ENCODE results near the gene G6PD. TPM values are rescaled to one million over a fixed set of nuclear protein-coding genes. Genes with fewer than 3 reads are reported as not detected.
A peak's percentile ranks its signal among the peaks of the same experiment; 100 is the strongest.
"Not testable (repeated sequence)": the region's sequence is repeated elsewhere in the genome, so short reads cannot be mapped to it uniquely, and the experiment has no call there.

Gene G6PD
- total RNA-seq, 1 donor from 2014 or later: 57.9 TPM

DNA sequence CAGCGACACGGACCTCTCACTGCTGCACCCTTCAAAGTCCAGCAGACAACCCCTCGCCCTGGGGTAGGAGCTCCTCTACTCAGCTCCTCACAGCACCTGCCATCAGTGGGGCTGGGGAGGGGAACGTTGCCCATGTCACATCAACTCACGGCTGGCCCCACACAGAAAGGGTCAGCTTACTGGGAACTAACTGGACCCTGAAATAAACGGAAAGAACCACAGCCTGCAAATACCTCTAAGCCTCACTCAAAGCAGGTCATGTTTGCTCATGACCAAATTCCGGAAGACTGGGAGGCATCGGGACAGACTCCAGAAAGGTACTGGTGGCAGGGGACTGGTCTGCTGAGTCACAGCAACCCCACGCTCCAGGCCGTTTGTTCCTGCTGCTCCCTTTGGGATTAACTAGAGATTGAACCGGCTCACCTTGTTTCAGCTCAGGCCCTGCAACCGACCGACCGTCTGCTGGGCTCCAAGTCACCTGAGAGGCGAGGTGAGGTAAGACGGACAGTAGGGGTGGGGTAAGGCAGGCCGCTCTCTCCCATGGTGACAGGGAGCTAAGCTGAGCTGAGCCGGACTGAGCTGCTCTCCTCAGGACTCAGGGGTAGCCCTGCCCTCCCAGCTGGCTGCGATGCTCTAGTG, 5.6 kb downstream of the G6PD start:
- no peak for DNase-seq (ENCODE audit: extremely low spot score, unreplicated experiment)
- Mint-ChIP-seq H3K27me3 (no peaks in the 10 kb centered on the region), H3K4me3 (no peak overlapping the region), H3K4me1 (ENCODE audit: unreplicated experiment) (peaks cover 7% of the 10 kb centered on the region), H3K27ac (peak overlapping the region; percentile 48), H3K36me3 (no peaks in the 10 kb centered on the region), H3K9me3 (no peaks in the 10 kb centered on the region)
- TF ChIP-seq, protein P1, sequence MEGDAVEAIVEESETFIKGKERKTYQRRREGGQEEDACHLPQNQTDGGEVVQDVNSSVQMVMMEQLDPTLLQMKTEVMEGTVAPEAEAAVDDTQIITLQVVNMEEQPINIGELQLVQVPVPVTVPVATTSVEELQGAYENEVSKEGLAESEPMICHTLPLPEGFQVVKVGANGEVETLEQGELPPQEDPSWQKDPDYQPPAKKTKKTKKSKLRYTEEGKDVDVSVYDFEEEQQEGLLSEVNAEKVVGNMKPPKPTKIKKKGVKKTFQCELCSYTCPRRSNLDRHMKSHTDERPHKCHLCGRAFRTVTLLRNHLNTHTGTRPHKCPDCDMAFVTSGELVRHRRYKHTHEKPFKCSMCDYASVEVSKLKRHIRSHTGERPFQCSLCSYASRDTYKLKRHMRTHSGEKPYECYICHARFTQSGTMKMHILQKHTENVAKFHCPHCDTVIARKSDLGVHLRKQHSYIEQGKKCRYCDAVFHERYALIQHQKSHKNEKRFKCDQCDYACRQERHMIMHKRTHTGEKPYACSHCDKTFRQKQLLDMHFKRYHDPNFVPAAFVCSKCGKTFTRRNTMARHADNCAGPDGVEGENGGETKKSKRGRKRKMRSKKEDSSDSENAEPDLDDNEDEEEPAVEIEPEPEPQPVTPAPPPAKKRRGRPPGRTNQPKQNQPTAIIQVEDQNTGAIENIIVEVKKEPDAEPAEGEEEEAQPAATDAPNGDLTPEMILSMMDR (conservative IDR thresholded peaks at IDR 0.05): no peak

DNA sequence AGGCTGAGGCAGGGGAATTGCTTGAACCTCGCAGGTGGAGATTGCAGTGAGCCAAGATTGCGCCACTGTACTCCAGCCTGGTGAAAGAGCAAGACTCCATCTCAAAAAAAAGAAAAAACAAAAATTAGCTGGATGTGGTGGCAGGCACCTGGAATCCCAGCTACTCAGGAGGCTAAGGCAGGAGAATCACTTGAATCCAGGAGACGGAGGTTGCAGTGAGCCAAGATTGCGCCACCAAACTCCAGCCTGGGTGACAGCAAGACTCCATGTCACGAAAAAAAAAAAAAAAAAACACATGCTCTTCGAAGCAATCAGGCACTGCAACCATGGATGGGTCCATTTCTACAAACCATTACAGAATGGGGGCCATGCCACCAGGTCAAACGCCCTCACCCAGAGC, 6.3 kb downstream of the G6PD start:
- not testable (repeated sequence) for H3K4me3 Mint-ChIP-seq; H3K27ac Mint-ChIP-seq; H3K9me3 Mint-ChIP-seq; H3K36me3 Mint-ChIP-seq; DNase-seq (ENCODE audit: extremely low spot score, unreplicated experiment); H3K4me1 Mint-ChIP-seq (ENCODE audit: unreplicated experiment); H3K27me3 Mint-ChIP-seq

DNA sequence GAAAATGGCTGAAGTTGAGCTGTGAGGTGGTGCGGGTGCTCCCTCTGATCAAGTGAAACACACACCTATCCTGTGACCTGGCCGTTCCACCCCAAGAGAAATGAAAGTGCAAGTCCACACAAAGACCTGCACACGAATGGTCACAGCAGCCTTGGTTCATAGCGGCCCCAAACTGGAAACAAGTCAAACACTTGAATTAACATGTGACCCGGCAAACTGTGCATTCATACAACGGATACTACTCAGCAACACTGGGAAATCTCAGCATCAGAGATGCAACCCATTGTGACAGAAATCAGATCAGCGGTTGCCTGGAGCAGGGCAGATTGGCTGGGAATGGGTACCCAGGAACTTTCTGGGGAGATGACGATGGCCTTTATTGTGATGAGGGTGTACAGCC, 7.6 kb downstream of the G6PD start:
- H3K9me3 Mint-ChIP-seq: no peaks in the 10 kb centered on the region
- H3K27me3 Mint-ChIP-seq: no peaks in the 10 kb centered on the region
- H3K4me3 Mint-ChIP-seq: no peak overlapping the region
- no peaks in the 10 kb centered on the region for H3K36me3 Mint-ChIP-seq
- TF ChIP-seq, protein P1 (conservative IDR thresholded peaks at IDR 0.05): no peak
- no peak overlapping the region for H3K27ac Mint-ChIP-seq
- no peak for DNase-seq (ENCODE audit: extremely low spot score, unreplicated experiment)
- H3K4me1 Mint-ChIP-seq (ENCODE audit: unreplicated experiment): peaks cover 6% of the 10 kb centered on the region

DNA sequence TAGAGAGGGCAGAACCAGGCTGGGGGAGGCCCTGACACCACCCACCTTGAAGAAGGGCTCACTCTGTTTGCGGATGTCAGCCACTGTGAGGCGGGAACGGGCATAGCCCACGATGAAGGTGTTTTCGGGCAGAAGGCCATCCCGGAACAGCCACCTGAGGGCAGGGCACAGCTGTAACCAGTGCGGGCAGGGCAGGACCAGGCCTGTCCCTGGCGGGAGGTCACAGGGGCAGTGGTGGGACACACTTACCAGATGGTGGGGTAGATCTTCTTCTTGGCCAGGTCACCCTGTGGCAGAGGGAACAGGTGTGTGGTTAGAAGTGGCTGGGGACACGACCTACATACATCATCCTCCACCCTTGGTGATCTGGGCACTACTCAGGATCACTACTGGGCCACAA, 10.8 kb downstream of the G6PD start:
- H3K4me3 Mint-ChIP-seq: no peak overlapping the region

DNA sequence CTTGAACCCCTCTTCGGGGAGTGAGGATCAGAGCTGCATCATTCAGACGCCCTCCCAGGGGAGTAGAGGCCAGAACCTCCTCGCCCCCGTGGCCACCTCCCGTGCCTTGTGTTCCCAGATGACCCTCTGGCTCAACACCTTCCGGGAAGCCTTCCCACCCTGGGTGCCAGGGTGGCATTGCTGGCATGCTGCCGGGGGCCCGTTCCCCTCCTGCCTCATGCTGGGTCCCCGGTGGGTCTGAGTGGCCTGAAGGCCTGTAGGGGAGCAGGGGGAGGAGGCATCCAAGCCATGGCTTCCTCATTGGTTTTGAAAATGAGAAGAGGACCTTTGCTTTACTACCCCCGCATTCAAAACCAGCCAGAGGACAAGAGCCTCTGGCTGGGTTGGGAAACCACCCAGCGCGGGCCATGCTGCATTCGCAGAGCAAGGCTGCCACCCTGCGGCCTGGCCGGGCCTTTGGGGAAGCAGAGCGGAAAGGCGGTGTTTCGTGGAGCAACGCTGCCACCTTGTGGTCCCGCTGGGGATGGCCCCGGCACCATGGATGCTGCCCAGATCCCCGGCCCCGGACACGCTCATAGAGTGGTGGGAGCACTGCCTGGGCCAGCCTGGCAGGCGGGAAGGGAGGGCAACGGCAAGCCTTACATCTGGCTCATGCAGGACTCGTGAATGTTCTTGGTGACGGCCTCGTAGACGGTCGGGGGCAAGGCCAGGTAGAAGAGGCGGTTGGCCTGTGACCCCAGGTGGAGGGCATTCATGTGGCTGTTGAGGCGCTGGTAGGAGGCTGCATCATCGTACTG, 11.9 kb downstream of the G6PD start:
- Mint-ChIP-seq H3K4me1 (ENCODE audit: unreplicated experiment) (peaks cover 6% of the 10 kb centered on the region), H3K4me3 (no peak overlapping the region), H3K36me3 (no peaks in the 10 kb centered on the region), H3K27me3 (no peaks in the 10 kb centered on the region), H3K27ac (no peak overlapping the region), H3K9me3 (no peaks in the 10 kb centered on the region)
- TF ChIP-seq, protein P1 (conservative IDR thresholded peaks at IDR 0.05): peak; percentile 94
- DNase-seq (ENCODE audit: extremely low spot score, unreplicated experiment): peak; percentile 90

More for the DNA sequence above, 10.8 kb downstream of the G6PD start:
- Mint-ChIP-seq H3K27me3 (no peaks in the 10 kb centered on the region), H3K36me3 (no peaks in the 10 kb centered on the region), H3K27ac (no peak overlapping the region), H3K4me1 (ENCODE audit: unreplicated experiment) (peaks cover 6% of the 10 kb centered on the region), H3K9me3 (no peaks in the 10 kb centered on the region)
- no peak for DNase-seq (ENCODE audit: extremely low spot score, unreplicated experiment)
- TF ChIP-seq, protein P1 (conservative IDR thresholded peaks at IDR 0.05): no peak

DNA sequence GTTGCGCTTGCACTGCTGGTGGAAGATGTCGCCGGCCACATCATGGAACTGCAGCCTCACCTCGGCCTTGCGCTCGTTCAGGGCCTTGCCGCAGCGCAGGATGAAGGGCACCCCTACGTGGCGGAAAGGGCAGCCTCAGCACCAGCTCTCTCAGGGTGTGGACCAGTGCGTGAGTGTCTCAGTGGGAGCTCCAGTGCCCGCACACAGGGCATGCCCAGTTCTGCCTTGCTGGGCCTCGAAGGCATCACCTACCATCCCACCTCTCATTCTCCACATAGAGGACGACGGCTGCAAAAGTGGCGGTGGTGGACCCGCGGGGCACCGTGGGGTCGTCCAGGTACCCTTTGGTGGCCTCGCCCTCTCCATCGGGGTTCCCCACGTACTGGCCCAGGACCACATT, 14.0 kb downstream of the G6PD start:
- no peaks in the 10 kb centered on the region for H3K9me3 Mint-ChIP-seq

More for the DNA sequence above, 14.0 kb downstream of the G6PD start:
- DNase-seq (ENCODE audit: extremely low spot score, unreplicated experiment): no peak
- no peaks in the 10 kb centered on the region for H3K4me1 Mint-ChIP-seq (ENCODE audit: unreplicated experiment)
- no peaks in the 10 kb centered on the region for H3K36me3 Mint-ChIP-seq
- H3K27me3 Mint-ChIP-seq: no peaks in the 10 kb centered on the region
- H3K4me3 Mint-ChIP-seq: no peak overlapping the region
- TF ChIP-seq, protein P1 (conservative IDR thresholded peaks at IDR 0.05): no peak
- no peak overlapping the region for H3K27ac Mint-ChIP-seq
